DOHH2 (cell line): ENCODE results near the gene SSNA1.

ENCODE experiments used
- H3F3A ChIP-seq: fragments of 200-600 bp; sonication (generic), shearing (Covaris generic); 2 replicates; pipeline ENCODE4 v1.6.0; 2016; ENCODE audit warnings: antibody characterized with exemption, mild to moderate bottlenecking; ENCODE audit not compliant: control insufficient read depth, insufficient read depth
- H3K27ac ChIP-seq: fragments of 200-600 bp; sonication (generic); 2 replicates; pipeline ENCODE4 v1.5.1; 2014; ENCODE audit warnings: low read depth, mild to moderate bottlenecking, low read length, moderate library complexity
- H3K27me3 ChIP-seq: fragments of 200-600 bp; sonication (generic); 2 replicates; pipeline ENCODE4 v1.6.1; 2014; ENCODE audit warnings: mild to moderate bottlenecking, low read length, mixed read lengths; ENCODE audit not compliant: control insufficient read depth
- H3K36me3 ChIP-seq: fragments of 200-600 bp; sonication (generic); 2 replicates; pipeline ENCODE4 v1.6.1; 2014; ENCODE audit warnings: mild to moderate bottlenecking, low read length, moderate library complexity, mixed read lengths; ENCODE audit not compliant: control insufficient read depth
- H3K4me1 ChIP-seq: fragments of 200-600 bp; sonication (generic); 2 replicates; pipeline ENCODE4 v1.6.1; 2014; ENCODE audit warnings: mild to moderate bottlenecking, low read length, mixed read lengths; ENCODE audit not compliant: control insufficient read depth
- H3K4me2 ChIP-seq: fragments of 200-600 bp; sonication (generic); 2 replicates; pipeline ENCODE4 v1.6.0; 2014; ENCODE audit warnings: mild to moderate bottlenecking, low read length, moderate library complexity
- H3K4me3 ChIP-seq: fragments of 200-600 bp; sonication (generic); 2 replicates; pipeline ENCODE4 v1.5.1; 2014; ENCODE audit warnings: mild to moderate bottlenecking, low read length, mixed read lengths
- H3K79me2 ChIP-seq: fragments of 200-600 bp; sonication (generic); 2 replicates; pipeline ENCODE4 v1.6.1; 2014; ENCODE audit warnings: mild to moderate bottlenecking, low read length, mixed read lengths; ENCODE audit not compliant: control insufficient read depth
- H3K9me2 ChIP-seq: fragments of 200-600 bp; sonication (generic); replicated peaks from 2 replicates; pipeline ENCODE4 v1.6.1; 2014; ENCODE audit warnings: mild to moderate bottlenecking, low read length, mixed read lengths; ENCODE audit not compliant: control insufficient read depth
- H3K9me3 ChIP-seq: fragments of 200-600 bp; sonication (generic); 2 replicates; pipeline ENCODE4 v1.6.1; 2014; ENCODE audit warnings: antibody characterized with exemption, low read length, mixed read lengths; ENCODE audit not compliant: control insufficient read depth, insufficient read depth
- H4K20me1 ChIP-seq: fragments of 200-600 bp; sonication (generic); 2 replicates; pipeline ENCODE4 v1.6.0; 2014; ENCODE audit warnings: low read depth, mild to moderate bottlenecking, antibody characterized with exemption, low read length, moderate library complexity; ENCODE audit not compliant: control insufficient read depth, insufficient read depth
- EZH2phosphoT487 ChIP-seq: fragments of 200-600 bp; sonication (generic); IDR thresholded peaks from 2 replicates; pipeline ENCODE4 v1.6.1; 2017; ENCODE audit warnings: borderline replicate concordance, mild to moderate bottlenecking, antibody characterized with exemption, low read length, moderate library complexity, mixed read lengths
- TF ChIP-seq, protein P1 (sequence below): fragments of 200-600 bp; sonication (generic); IDR thresholded peaks from one replicate; pipeline ENCODE4 v1.5.1; 2014; ENCODE audit warnings: antibody characterized with exemption, mild to moderate bottlenecking, low read depth, low read length; ENCODE audit not compliant: poor library complexity, severe bottlenecking

Gene SSNA1

GRCh38 chr9:137180491-137180890 lies 8.0 kb upstream of the SSNA1 start:
- Histone ChIP-seq H3K4me2 (no peak overlapping the region), H3K4me3 (no peak overlapping the region), H3K9me3 (no peaks in the 10 kb centered on the region), H4K20me1 (peaks cover 5% of the 10 kb centered on the region; the same call in 1 of the 2 replicates), H3K79me2 (peaks cover 6% of the 10 kb centered on the region), H3K4me1 (no peaks in the 10 kb centered on the region), H3K9me2 (no peaks in the 10 kb centered on the region), H3K27me3 (no peaks in the 10 kb centered on the region), H3K27ac (no peak overlapping the region), H3F3A (peaks cover 7% of the 10 kb centered on the region), H3K36me3 (peaks cover 44% of the 10 kb centered on the region)
- TF ChIP-seq, protein P1, sequence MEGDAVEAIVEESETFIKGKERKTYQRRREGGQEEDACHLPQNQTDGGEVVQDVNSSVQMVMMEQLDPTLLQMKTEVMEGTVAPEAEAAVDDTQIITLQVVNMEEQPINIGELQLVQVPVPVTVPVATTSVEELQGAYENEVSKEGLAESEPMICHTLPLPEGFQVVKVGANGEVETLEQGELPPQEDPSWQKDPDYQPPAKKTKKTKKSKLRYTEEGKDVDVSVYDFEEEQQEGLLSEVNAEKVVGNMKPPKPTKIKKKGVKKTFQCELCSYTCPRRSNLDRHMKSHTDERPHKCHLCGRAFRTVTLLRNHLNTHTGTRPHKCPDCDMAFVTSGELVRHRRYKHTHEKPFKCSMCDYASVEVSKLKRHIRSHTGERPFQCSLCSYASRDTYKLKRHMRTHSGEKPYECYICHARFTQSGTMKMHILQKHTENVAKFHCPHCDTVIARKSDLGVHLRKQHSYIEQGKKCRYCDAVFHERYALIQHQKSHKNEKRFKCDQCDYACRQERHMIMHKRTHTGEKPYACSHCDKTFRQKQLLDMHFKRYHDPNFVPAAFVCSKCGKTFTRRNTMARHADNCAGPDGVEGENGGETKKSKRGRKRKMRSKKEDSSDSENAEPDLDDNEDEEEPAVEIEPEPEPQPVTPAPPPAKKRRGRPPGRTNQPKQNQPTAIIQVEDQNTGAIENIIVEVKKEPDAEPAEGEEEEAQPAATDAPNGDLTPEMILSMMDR: no peak
- no peak for TF ChIP-seq EZH2phosphoT487

DNA sequence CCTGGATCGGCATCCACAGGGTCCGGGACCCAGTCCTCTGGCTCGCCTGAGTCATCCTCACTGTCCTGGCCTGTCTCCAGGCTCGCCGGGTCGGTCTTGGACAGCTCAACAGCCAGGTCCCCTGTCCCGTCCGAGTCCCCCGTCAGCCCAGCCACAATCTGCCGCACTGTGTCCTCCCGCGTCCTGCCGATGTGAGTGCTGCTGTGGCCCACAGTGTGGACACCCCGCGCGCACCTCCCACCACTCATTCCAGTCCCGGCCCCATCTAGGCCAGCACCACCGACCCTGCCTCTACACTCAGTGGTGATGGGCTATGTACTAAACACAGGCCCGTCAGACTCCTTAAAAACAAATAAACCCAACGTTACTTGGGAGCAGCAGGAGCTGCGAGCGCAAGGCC lies 6.8 kb upstream of the SSNA1 start:
- no peaks in the 10 kb centered on the region for H3K9me3 ChIP-seq
- TF ChIP-seq, protein P1: no peak
- TF ChIP-seq EZH2phosphoT487: no peak
- H3K27ac ChIP-seq: no peak overlapping the region
- H3K4me3 ChIP-seq: no peak overlapping the region
- peaks cover 18% of the 10 kb centered on the region for H3K79me2 ChIP-seq
- H4K20me1 ChIP-seq: no peaks in the 10 kb centered on the region
- no peak overlapping the region for H3K4me2 ChIP-seq
- no peaks in the 10 kb centered on the region for H3K27me3 ChIP-seq
- no peaks in the 10 kb centered on the region for H3F3A ChIP-seq
- H3K9me2 ChIP-seq: no peaks in the 10 kb centered on the region
- H3K4me1 ChIP-seq: peaks cover 5% of the 10 kb centered on the region
- peaks cover 48% of the 10 kb centered on the region for H3K36me3 ChIP-seq

GRCh38 chr9:137182836-137183235 lies 5.6 kb upstream of the SSNA1 start:
- Histone ChIP-seq H3K4me1 (peaks cover 16% of the 10 kb centered on the region), H3K36me3 (peaks cover 53% of the 10 kb centered on the region), H3K27me3 (no peaks in the 10 kb centered on the region), H3K4me3 (no peak overlapping the region), H3K4me2 (no peak overlapping the region), H3K9me2 (no peaks in the 10 kb centered on the region), H3K9me3 (no peaks in the 10 kb centered on the region), H3K27ac (no peak overlapping the region), H3K79me2 (peaks cover 30% of the 10 kb centered on the region), H3F3A (no peaks in the 10 kb centered on the region), H4K20me1 (no peaks in the 10 kb centered on the region)
- no peak for TF ChIP-seq EZH2phosphoT487
- TF ChIP-seq, protein P1: no peak
